IPS-NIHi7 (cell line): ENCODE results near the gene RTN4R.

Experiments used
- DNase-seq: peaks from one replicate; pipeline ENCODE4 v3.0.0; 2012; ENCODE audit warnings: mixed read lengths; ENCODE audit errors: extremely low spot score

The RTN4R gene

DNA sequence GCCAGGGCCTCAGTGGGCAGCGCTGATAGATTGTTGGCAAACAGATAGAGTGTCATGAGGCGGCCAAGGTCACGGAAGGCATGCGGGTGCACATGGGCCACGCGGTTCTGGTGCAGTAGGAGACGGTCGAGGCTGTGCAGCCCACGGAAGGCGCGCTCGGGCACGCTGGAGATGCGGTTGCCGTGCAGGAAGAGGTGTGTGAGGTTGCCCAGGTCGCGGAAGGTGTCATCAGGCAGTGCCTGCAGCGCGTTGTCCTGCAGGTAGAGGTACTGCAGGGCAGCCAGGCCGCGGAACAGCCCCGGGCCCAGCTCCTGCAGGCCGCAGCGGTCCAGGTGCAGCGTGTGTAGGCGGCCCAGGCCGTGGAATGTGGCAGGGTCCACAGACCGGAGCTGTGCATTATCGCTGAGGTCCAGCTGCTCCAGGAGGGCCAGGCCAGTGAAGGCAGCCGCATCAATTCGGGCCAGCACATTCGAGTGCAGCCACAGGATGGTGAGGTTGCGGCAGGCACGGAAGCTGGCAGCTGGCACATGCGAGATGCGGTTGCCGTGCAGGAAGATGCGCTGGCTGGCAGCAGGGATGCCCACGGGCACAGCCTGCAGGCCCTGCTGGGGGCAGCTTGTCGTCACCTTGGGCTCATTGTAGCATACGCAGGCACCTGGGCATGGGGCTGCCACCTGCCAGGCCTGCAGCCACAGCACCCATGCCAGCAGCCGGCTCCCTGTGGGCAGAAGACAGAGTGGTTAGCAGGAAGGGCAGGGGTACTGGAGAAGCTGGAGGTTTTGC, 25.5 kb downstream of the RTN4R start:
- DNase-seq, result no peak

DNA sequence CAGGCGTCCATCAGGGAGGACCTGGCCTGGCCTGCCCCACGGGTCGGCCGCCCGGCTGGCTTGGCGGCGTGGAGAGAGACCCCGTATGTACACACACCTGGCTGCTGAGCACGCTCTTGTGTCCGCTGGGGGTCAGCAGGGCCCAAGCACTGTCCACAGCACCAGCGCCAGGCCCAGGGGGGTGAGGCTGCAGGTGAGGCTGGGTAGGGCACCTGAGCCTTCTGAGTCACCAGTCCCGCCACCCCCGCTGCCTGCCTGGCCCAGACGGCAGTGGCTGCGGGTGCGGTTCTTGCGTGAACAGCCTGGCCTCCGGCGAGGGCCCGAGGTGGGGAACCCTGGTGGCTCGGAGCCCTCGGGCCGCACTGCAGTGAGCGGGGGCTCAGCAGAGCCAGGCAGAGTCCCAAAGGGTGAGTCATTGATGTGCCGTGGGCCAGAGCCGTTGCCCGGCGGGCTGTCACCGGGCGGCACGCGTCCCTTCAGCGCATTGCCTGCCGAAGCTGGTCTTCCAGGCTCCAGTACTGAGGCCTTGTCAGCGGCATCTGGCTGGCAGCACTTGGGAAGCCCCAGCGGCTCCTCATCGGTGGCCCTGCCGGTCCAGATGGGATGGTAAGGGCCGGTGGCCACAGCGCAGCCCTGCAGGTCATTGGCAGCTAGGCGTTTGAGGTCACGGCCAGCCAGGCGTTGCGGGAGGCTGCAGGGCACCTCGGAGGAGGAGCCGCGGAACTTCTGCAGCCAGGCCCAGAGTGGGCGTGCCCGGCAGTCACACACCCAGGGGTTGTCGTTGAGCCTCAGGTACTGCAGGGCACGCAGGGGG, 26.3 kb downstream of the RTN4R start:
- DNase-seq, result no peak

DNA sequence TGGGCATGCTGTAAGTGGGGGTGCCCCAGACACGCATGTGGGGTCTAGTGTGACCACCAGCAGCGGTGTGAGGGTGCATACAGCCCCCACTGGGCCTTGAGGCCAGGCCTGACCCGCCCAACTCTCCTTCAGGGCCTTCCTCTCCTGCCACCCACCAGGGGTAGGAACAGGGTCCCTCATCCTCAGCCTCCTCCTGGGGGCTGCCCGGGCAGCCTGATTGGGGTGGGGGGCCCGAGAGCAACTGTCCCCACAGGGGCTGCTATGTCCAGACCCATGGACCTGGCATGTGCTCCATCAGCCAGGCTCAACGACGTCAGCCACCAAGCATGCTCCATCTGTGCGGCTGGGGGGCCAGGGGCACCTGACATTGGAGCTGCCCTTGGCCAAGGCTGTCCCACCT, 27.2 kb downstream of the RTN4R start:
- no peak for DNase-seq

- DNase-seq, result no peak
Observed at GRCh38 chr22:20240447-20240764, 27.7 kb downstream of the RTN4R start.

GRCh38 chr22:20239676-20240446, 28.3 kb downstream of the RTN4R start:
- DNase-seq, result no peak

DNA sequence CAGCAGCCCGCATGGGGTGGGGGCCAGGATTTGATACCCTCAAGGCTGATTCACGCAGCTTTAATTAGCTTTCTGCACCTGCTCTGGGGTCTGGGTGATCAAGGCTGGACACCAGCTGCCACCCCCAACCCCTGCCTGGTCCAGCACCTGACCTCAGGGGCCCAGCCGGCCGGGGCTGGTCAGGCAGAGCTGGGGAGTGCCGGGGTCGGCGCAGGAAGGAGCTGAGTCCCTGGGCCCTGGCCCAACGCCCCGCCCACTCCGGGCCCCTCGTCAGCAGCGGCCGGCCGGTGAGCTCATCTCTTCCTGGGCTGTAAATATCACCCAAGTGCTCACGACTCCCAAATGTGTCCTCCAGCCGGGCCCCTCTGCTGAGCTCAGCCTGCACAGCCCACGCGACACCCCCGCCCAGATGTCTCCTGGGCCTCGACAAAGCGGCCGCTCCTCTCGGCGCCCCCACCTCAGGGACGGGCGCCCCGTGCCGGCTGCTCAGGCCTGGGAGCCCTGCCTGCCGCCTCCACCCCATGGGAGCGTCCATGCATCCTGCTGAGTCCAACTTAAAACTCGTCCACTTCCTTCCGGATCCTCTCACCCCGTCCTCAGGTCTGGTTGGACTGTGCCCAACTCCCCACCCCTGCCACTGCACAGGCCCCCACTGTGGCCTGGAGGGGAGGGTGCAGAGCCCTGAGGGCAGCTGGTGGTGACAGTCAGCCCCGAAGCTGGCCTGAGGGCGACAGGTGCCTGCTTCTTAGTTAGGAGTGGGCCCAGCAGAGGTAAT, 29.0 kb downstream of the RTN4R start:
- no peak for DNase-seq

- peak; percentile 98 for DNase-seq
Observed at GRCh38 chr22:20238536-20238900, 29.6 kb downstream of the RTN4R start.

GRCh38 chr22:20237480-20238440, 30.4 kb downstream of the RTN4R start:
- DNase-seq, result no peak

- DNase-seq, result no peak
Observed at GRCh38 chr22:20236052-20236717, 31.9 kb downstream of the RTN4R start.

DNA sequence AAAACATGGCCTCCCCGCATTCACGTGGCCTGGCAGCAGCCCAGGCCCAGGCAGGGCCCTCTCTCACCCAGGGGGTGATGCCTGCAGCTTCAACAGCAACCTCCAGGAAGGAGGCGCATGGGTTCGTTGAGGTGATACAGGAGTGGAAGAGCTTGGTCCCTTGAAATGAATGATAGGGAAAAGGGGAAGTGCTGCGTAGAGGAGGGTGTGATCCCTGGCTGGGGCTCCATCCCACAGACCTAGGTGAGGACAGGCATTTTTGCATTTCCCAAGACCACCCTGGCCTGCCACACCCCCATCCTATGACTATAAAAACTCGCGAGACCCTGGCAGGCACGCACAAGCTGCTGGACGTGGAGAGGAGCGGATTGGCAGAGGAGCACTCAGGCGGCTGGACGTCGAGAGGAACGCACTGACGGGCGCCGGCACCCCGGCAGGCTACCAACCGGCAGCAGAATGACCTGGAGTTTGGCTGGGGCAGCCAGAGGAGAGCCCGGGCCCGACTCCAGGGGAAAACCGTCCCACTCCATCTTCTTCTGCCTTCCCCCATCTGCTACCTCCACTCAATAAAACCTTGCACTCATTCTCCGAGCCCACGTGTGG, 32.6 kb downstream of the RTN4R start:
- DNase-seq, result no peak

DNA sequence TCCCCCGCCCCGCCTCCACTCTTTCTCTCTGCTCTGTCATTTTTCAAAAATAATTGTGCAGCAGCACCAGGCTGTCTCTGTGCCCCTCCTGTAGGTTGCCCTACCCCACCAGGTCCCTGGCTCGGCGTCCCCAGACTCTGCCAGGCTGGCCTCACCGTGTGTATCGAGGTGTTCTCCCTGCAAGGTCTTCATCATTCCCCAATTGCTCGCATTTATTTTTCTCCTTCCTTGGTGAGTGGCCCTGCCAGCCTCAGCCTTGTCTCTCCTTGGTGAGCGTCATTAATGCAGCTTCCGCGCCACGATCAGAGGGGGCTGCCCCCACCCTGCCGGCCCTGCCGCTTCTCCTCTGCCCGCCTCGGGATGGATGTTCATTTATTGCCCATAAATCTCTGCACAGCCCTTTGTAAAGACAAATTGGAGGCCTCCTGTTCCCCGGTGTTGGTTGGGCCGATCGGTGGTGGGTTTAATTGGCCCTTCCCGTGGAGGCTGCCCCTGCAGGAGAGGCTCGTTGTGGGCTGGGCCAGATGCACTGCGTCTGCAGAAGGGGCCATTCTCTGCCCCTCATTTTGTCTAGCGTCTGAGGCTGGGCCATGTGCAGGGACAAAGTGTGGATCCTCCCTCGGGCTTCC, 33.2 kb downstream of the RTN4R start:
- DNase-seq, result no peak

DNA sequence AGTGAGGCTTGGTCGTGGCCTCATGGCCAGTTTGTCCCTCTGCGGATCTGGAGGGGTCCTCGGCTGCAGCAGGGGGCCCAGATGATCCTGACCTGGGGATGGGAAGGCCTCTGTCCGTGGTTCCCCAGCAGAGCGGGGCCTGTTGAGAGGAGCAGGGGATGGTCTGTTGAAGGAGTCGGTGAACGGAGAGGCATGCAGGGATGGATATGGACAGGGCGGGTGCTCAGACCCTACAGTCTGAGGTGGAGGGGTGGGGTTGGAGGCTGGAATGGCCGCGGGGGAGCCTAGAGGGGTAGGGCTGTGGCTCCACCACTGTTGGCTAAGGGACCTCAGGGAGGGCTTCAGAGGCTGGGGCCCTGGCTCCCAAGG, 33.8 kb downstream of the RTN4R start:
- DNase-seq, result no peak

GRCh38 chr22:20233351-20234313, 34.5 kb downstream of the RTN4R start:
- DNase-seq, result no peak

DNA sequence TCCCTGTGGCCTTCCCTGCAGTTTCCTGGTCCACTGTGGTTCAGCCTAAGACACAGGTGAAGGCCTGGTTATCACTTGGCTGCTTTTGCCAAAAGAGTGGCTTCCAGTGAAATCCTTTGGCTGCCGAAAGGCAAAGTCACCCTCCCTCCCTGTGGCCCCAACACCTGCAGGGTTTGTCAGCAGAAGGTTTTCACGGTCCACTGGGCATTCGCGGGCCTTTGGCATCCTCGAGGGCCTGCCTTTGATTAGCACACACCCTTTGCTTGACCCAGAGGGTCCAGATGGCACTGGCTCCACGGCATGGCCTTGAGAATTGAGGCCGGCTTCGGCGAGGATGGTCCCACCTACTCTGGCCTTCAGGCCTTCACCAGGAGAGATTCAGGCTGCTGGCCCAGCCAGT, 35.3 kb downstream of the RTN4R start:
- DNase-seq, result no peak

DNA sequence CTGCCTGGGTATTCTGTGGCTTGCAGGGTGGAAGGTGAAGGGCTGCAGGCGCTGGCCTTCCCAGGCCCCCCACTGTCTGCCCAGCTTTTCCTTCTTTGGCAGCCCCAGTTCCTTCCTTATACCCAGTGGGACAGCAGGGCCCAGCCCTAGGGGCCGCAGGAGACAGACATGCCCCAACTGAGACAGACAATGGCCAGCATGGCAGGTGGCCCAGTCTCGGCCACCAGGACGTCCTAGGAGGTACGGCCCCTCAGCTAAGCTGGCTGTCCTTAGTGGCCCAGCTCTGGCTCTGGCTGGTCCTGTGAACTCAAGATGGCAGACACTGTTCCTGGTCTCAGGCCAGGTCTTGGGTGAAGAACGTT, 35.9 kb downstream of the RTN4R start:
- no peak for DNase-seq

GRCh38 chr22:20231514-20232236, 36.4 kb downstream of the RTN4R start:
- no peak for DNase-seq

DNA sequence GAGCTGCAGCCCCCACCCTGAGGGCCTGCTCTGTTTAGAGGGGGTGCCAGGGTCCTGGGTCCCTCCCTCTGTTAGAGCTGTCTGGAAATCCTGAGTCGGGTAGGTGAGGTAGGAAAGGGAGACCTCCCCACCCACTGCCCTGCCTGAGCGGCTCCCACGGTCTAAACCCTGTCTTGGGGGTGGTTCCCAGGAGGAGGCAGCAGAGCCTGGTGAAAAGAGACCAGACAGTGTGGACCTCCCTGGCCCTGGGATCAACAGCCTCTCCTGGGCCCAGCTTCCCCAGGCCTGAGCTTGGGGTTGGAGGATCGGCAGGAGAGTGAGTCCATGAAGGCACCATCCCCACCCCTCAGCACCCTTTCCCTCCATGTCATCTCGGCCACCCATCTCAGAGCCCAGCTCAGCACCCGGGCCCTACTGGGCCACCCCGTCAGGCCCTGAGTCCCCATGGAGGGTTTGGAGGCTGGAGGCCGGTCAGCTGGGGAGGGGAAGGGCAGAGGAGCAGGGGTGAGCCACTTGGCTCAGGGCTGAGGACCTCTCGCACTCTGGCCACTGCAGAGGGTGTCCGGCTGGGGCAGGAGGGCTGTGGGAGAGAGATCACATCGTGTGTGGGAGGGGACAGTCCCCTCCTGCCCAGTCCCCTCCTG, 37.2 kb downstream of the RTN4R start:
- no peak for DNase-seq
